Measurements from ENCODE around the gene STK24.

Gene STK24

DNA sequence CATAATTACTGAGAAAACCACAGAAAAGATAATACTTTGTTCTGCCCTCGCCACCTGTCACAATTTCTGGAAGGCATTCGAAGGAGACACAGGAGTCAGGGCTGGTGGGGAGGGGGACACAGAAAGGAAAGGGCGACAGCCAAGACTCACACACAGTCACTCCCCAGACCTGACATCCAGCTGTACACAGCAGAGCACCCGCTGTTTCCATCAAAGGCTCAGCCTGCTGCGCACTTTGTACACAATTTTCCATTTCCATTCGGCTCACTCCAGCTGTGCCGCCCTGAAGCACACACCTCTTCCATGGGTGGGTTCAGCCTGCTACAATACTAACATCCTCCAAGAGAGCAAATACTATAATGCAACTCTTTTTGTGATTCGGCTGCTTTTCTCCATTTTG, 38.0 kb downstream of the STK24 start:
- H3K27ac ChIP-seq, result no peak overlapping the region
- TF ChIP-seq, protein P1, sequence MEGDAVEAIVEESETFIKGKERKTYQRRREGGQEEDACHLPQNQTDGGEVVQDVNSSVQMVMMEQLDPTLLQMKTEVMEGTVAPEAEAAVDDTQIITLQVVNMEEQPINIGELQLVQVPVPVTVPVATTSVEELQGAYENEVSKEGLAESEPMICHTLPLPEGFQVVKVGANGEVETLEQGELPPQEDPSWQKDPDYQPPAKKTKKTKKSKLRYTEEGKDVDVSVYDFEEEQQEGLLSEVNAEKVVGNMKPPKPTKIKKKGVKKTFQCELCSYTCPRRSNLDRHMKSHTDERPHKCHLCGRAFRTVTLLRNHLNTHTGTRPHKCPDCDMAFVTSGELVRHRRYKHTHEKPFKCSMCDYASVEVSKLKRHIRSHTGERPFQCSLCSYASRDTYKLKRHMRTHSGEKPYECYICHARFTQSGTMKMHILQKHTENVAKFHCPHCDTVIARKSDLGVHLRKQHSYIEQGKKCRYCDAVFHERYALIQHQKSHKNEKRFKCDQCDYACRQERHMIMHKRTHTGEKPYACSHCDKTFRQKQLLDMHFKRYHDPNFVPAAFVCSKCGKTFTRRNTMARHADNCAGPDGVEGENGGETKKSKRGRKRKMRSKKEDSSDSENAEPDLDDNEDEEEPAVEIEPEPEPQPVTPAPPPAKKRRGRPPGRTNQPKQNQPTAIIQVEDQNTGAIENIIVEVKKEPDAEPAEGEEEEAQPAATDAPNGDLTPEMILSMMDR (conservative IDR thresholded peaks at IDR 0.05), result no peak

DNA sequence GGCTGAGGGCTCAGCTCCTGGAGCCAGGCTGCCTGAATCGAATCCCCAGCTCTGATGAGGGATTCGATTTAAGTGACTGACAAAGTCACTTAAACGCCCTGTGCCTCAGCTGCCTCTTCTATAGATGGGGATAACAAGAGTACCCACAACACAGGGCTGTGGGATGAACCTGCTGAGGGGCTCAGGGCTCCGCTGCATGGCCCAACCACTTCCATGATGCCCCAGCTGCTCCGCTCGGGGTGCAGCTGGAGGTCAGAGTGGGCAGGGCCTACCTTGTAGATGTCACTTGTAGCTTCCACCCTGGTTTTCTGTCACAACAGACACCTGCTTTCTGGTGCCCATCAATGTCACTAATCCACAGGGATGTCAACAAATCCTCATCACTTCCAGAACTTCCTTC, 39.2 kb downstream of the STK24 start:
- no peak overlapping the region for H3K27ac ChIP-seq
- TF ChIP-seq, protein P1 (conservative IDR thresholded peaks at IDR 0.05), result no peak

DNA sequence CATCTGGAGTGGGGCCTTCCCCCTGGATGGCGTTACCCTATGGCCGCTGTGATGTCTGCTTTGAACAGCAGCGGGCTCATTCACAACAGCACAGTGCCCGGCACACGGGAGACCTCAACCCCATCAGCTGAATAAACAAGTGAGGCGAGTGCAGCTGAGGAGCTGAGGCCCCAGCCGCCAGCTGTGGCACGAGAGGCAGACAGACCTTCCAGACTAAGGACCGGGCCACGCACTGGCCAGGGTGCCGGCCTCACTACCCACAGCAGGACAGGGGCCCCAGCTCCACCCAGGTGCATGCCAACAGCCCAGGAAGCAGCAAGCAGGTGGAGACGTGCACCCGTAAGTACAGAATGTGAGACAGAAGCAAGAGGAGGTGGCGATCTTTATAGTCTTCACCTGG, 39.6 kb downstream of the STK24 start:
- no peak overlapping the region for H3K27ac ChIP-seq
- TF ChIP-seq, protein P1 (conservative IDR thresholded peaks at IDR 0.05), result no peak

DNA sequence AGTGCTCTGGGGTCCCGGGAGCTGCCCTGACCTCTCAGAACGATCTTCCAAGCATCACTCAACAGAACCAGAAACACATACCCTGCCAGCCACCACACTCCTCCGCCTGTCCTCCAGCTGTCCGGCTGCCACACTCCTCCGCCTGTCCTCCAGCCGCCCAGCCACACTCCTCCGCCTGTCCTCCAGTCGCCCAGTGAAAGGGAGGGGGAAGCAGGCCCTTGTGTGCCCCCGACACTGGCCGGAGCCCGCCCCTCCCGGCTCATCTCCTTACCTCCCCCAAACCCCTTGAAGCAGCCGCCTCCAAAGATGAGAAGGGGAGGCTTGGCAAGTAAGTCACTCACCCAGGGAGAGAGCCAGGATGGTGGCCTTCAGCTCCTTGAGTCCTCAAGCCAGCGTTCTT, 40.2 kb downstream of the STK24 start:
- TF ChIP-seq, protein P1 (conservative IDR thresholded peaks at IDR 0.05), result no peak
- no peak overlapping the region for H3K27ac ChIP-seq

DNA sequence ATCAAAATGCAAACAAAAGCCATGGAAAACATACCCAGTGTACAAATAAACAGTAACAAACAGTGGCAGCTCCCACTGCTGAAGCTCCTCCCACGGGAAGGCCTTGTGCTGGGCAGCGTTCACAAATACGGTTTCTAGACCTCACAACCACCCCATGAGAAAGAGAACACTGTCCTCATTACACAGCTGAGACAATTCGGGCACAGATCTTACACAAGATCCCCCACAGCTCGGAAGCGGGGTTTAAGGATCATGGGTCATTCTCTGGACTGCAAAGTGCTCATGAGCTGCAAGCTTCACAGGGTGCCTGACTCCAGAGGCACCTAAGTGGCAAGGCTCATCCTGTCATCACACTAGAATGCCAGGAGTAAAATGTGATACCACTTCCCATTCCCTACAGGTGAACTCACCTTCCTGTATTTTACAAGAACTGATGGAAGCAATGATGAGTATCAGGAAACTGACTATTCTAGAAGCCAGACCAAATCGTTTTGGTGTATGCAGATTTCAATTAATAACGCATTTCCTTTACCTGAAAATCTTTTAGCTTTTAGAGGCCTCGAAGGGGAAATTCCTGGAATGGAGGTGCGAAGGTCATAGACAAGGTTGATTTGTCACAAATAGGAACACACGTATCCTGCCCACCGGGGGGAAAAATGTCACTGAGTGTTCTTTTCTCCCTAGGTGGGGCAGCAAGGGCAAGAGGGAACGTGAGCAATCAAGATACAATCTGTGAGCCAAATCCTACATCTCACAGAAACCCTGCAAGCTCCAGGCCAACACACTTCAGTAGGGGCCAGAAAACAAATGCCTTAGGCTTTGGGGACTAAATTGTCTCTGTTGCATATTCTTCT, 41.2 kb downstream of the STK24 start:
- TF ChIP-seq, protein P1 (conservative IDR thresholded peaks at IDR 0.05), result no peak
- H3K27ac ChIP-seq, result 0 out of 2 replicates have a peak overlapping the region, but pooled peaks have one; percentile 2

DNA sequence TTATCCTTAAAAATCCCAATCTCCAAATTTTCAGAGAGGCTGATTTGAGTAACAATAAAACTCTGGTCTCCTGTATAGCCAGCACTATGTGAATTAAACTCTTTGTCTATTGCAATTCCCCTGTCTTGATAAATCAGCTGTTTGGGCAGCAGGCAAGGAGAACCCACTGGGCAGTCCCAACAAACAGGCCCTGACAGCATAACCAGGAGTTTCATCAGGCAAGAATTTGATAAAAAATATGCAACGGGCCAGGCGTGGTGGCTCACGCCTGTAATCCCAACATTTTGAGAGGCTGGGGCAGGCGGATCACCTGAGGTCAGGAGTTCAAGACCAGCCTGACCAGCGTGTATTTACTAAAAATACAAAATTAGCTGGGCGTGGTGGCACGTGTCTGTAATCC, 42.1 kb downstream of the STK24 start:
- 0 out of 2 replicates have a peak overlapping the region, but pooled peaks have one; percentile 7 for H3K27ac ChIP-seq
- TF ChIP-seq, protein P1 (conservative IDR thresholded peaks at IDR 0.05), result no peak

DNA sequence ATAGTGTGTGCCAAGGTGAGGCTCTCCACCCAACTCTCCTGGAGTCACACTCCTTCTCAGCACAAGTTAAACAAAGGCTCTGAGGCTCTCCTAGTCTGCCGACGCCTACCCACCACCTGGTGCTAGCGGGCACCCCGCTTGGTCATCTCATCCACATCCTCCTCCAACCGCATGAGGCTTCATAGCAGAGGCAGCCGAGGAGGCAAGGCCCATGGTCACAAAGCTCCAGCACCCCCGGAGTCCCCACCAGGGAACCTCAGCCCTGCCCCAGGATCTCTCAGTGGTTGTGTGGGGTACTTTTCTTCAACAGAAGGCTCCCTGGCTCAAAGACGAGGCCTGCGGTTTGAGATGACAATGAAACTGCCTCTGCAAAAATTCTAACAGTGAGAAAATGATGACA, 43.0 kb downstream of the STK24 start:
- H3K27ac ChIP-seq, result no peak overlapping the region
- TF ChIP-seq, protein P1 (conservative IDR thresholded peaks at IDR 0.05), result no peak

Measured in VCaP (cell line).